ENCODE results near the gene MCF2L. TPM values are rescaled to one million over a fixed set of nuclear protein-coding genes. Genes with fewer than 3 reads are reported as not detected.

Gene MCF2L
- total RNA-seq, 4 donors from 2014 or later, result 18.3 to 52.6 (median 29.9) TPM

GRCh38 chr13:112977091-112977490 is 8.1 kb downstream of the MCF2L start:
- TF ChIP-seq POLR2A (IDR thresholded peaks at IDR 0.05) (no peak), EP300 (IDR thresholded peaks at IDR 0.05) (no peak), CTCF (IDR thresholded peaks at IDR 0.05) (no peak), POLR2AphosphoS5 (IDR thresholded peaks at IDR 0.05) (no peak)
- no peaks in the 10 kb centered on the region for H3K4me1 ChIP-seq
- no peaks in the 10 kb centered on the region for H3K9me3 ChIP-seq
- H3K36me3 ChIP-seq, result no peaks in the 10 kb centered on the region
- no peak overlapping the region for H3K4me3 ChIP-seq
- ATAC-seq, result no peak
- H3K27me3 ChIP-seq, result peaks cover 28% of the 10 kb centered on the region
- no peak overlapping the region for H3K27ac ChIP-seq
- 65 to 82% methylated on average over 10 to 11 of the region's 11 CpGs for WGBS, 2 donors (ENCODE audit: low coverage in 1 of 2)

- peak overlapping the region in 1 of 4 donors; percentile 65 for H3K27ac ChIP-seq
Measured at GRCh38 chr13:112977525-112977924, 8.5 kb downstream of the MCF2L start.

GRCh38 chr13:112978561-112979405 is 9.8 kb downstream of the MCF2L start:
- Histone ChIP-seq H3K27ac (peak overlapping the region in 3 of 4 donors; percentile 65 to 74 (median 71)), H3K36me3 (no peaks in the 10 kb centered on the region), H3K4me1 (no peaks in the 10 kb centered on the region), H3K4me3 (peak overlapping the region in 1 of 2 donors; percentile 44), H3K9me3 (no peaks in the 10 kb centered on the region), H3K27me3 (peaks cover 32% of the 10 kb centered on the region)
- TF ChIP-seq EP300 (IDR thresholded peaks at IDR 0.05) (no peak), POLR2AphosphoS5 (IDR thresholded peaks at IDR 0.05) (peak; percentile 22), POLR2A (IDR thresholded peaks at IDR 0.05) (peak; percentile 29 to 31), CTCF (IDR thresholded peaks at IDR 0.05) (no peak)
- peak; percentile 56 for ATAC-seq
- WGBS, 2 donors (ENCODE audit: low coverage in 1 of 2), result 40% methylated on average over 1 of the region's 25 CpGs; no CpG with 5 or more reads in 1 of the 2 donors

More at GRCh38 chr13:112977525-112977924, 8.5 kb downstream of the MCF2L start:
- no peaks in the 10 kb centered on the region for H3K9me3 ChIP-seq
- no peaks in the 10 kb centered on the region for H3K4me1 ChIP-seq
- WGBS, 2 donors (ENCODE audit: low coverage in 1 of 2), result 76 to 97% methylated on average over 4 to 9 of the region's 10 CpGs
- H3K4me3 ChIP-seq, result no peak overlapping the region
- H3K27me3 ChIP-seq, result peaks cover 32% of the 10 kb centered on the region
- H3K36me3 ChIP-seq, result no peaks in the 10 kb centered on the region
- no peak for ATAC-seq
- TF ChIP-seq POLR2A (IDR thresholded peaks at IDR 0.05) (no peak), EP300 (IDR thresholded peaks at IDR 0.05) (no peak), POLR2AphosphoS5 (IDR thresholded peaks at IDR 0.05) (no peak), CTCF (IDR thresholded peaks at IDR 0.05) (no peak)

GRCh38 chr13:112979406-112979902 is 10.4 kb downstream of the MCF2L start:
- H3K4me3 ChIP-seq, result peak overlapping the region in 1 of 2 donors; percentile 44
- no peaks in the 10 kb centered on the region for H3K36me3 ChIP-seq
- H3K27me3 ChIP-seq, result peaks cover 32% of the 10 kb centered on the region
- WGBS, 2 donors (ENCODE audit: low coverage in 1 of 2), result 100% methylated on average over 5 of the region's 24 CpGs; no CpG with 5 or more reads in 1 of the 2 donors
- no peak for TF ChIP-seq CTCF (IDR thresholded peaks at IDR 0.05)
- H3K27ac ChIP-seq, result peak overlapping the region in 3 of 4 donors; percentile 64 to 71 (median 65)
- no peaks in the 10 kb centered on the region for H3K9me3 ChIP-seq
- no peak for ATAC-seq
- H3K4me1 ChIP-seq, result no peaks in the 10 kb centered on the region
